Erythroblast (primary cell): ENCODE data around the gene ZNF277.

Experiments
- DNase-seq, 2 experiments: peaks; one replicate each; lab custom pipeline; 2025; lab: John Stamatoyannopoulos, UW
- GATA1 ChIP-seq: IDR thresholded peaks from 2 replicates; pipeline ENCODE4 v1.6.1; 2011; ENCODE audit warnings: low read depth, mild to moderate bottlenecking, control low read depth, low read length, moderate library complexity
- POLR2A ChIP-seq: IDR thresholded peaks from 2 replicates; pipeline ENCODE4 v1.6.1; 2011; ENCODE audit warnings: mild to moderate bottlenecking, low read length

Gene ZNF277

GRCh38 chr7:112206238-112206990 is at the start of gene ZNF277, which contains the start of gene DOCK4:
TSS of gene ZNF277 (plus strand) at chr7:112206695. CDS start at chr7:112206717, 22 bp downstream.
TSS of gene DOCK4 (minus strand) at chr7:112206399. CDS start at chr7:112206138, 261 bp downstream.
- TF ChIP-seq GATA1 (no peak), POLR2A (peak; percentile 55)
- peak; percentile 98 for DNase-seq

GRCh38 chr7:112157072-112157471 is 49.4 kb upstream of the ZNF277 start:
- TF ChIP-seq POLR2A (no peak), GATA1 (no peak)
- DNase-seq: no peak

- TF ChIP-seq GATA1 (no peak), POLR2A (no peak)
- DNase-seq: no peak
These were observed 47.1 kb upstream of the ZNF277 start for GRCh38 chr7:112159351-112159750.

- no peak for TF ChIP-seq POLR2A
- TF ChIP-seq GATA1: no peak
- DNase-seq: no peak
These were observed 46.2 kb upstream of the ZNF277 start for GRCh38 chr7:112160130-112160770.

- TF ChIP-seq GATA1: no peak
- TF ChIP-seq POLR2A: no peak
- DNase-seq: no peak
These were observed 45.7 kb upstream of the ZNF277 start for GRCh38 chr7:112160771-112161150.

- no peak for DNase-seq
- TF ChIP-seq GATA1 (no peak), POLR2A (no peak)
These were observed 45.0 kb upstream of the ZNF277 start for GRCh38 chr7:112161253-112162141.

GRCh38 chr7:112162142-112162766 is 44.2 kb upstream of the ZNF277 start:
- TF ChIP-seq POLR2A: no peak
- TF ChIP-seq GATA1: no peak
- DNase-seq: no peak

- TF ChIP-seq GATA1: no peak
- TF ChIP-seq POLR2A: no peak
- no peak for DNase-seq
These were observed 43.5 kb upstream of the ZNF277 start for GRCh38 chr7:112162784-112163506.

GRCh38 chr7:112167147-112167546 is 39.3 kb upstream of the ZNF277 start:
- TF ChIP-seq GATA1 (no peak), POLR2A (no peak)
- DNase-seq: no peak

GRCh38 chr7:112168915-112169314 is 37.6 kb upstream of the ZNF277 start:
- TF ChIP-seq POLR2A (no peak), GATA1 (no peak)
- no peak for DNase-seq

GRCh38 chr7:112171673-112172072 is 34.8 kb upstream of the ZNF277 start:
- no peak for DNase-seq
- TF ChIP-seq POLR2A: no peak
- TF ChIP-seq GATA1: no peak

GRCh38 chr7:112172870-112173567 is 33.5 kb upstream of the ZNF277 start:
- no peak for DNase-seq
- TF ChIP-seq GATA1: no peak
- no peak for TF ChIP-seq POLR2A

- TF ChIP-seq GATA1 (no peak), POLR2A (no peak)
- DNase-seq: no peak
These were observed 33.0 kb upstream of the ZNF277 start for GRCh38 chr7:112173568-112173905.
